A673 (cell line): ENCODE data around the gene PPOX. TPM values are rescaled to one million over a fixed set of nuclear protein-coding genes. Genes with fewer than 3 reads are reported as not detected.

Source experiments
- BruUV-seq: library from RNA; stranded (reverse); fragments of 400-500 nt; replicated peaks from 2 replicates; lab custom pipeline; 2021; lab: Mats Ljungman, UMichigan
- CTCF ChIA-PET: fragments of 300-600 bp; sonication (Branson Sonifier 250); formaldehyde crosslinking; loops from one replicate; lab custom pipeline; 2022; ENCODE audit warnings: antibody characterized with exemption; lab: Charles Lee
- POLR2A ChIA-PET: fragments of 300-600 bp; sonication (Branson Sonifier 250); formaldehyde crosslinking; loops from one replicate; lab custom pipeline; 2022; ENCODE audit warnings: antibody characterized with exemption; ENCODE audit not compliant: low non-redundant PET; lab: Charles Lee
- DNase-seq: peaks from one replicate; pipeline ENCODE4 v3.0.0-alpha.2; 2015; ENCODE audit warnings: low spot score
- H3K27ac ChIP-seq: fragments of 200-600 bp; sonication (generic); 2 replicates; pipeline ENCODE4 v1.5.1; 2016; ENCODE audit warnings: mixed run types, low read depth, mild to moderate bottlenecking, mixed read lengths, antibody characterized with exemption, low read length; ENCODE audit not compliant: poor library complexity, severe bottlenecking
- H3K27me3 ChIP-seq: fragments of 200-600 bp; sonication (generic); replicated peaks from 2 replicates; pipeline ENCODE4 v1.6.1; 2017; ENCODE audit warnings: mixed run types, low read depth, mild to moderate bottlenecking, mixed read lengths, antibody characterized with exemption, low read length; ENCODE audit not compliant: insufficient read depth, poor library complexity
- H3K36me3 ChIP-seq: fragments of 200-600 bp; sonication (generic); 2 replicates; pipeline ENCODE4 v1.6.1; 2016; ENCODE audit warnings: mixed run types, mild to moderate bottlenecking, mixed read lengths, antibody characterized with exemption, low read length; ENCODE audit not compliant: insufficient read depth, poor library complexity, severe bottlenecking
- H3K4me1 ChIP-seq: fragments of 200-600 bp; sonication (generic); 2 replicates; pipeline ENCODE4 v1.6.1; 2017; ENCODE audit warnings: mixed run types, mild to moderate bottlenecking, mixed read lengths, antibody characterized with exemption, low read length; ENCODE audit not compliant: insufficient read depth, poor library complexity, severe bottlenecking
- H3K4me3 ChIP-seq: fragments of 200-600 bp; sonication (generic); 2 replicates; pipeline ENCODE4 v1.5.1; 2016; ENCODE audit warnings: low read depth, mixed run types, mild to moderate bottlenecking, mixed read lengths, low read length; ENCODE audit not compliant: poor library complexity, severe bottlenecking
- H3K9me3 ChIP-seq: fragments of 200-600 bp; sonication (generic); 2 replicates; pipeline ENCODE4 v1.6.1; 2016; ENCODE audit warnings: mixed run types, low read depth, mild to moderate bottlenecking, mixed read lengths, antibody characterized with exemption, low read length; ENCODE audit not compliant: poor library complexity, severe bottlenecking
- CTCF ChIP-seq: fragments of 300-800, 200-600 bp; sonication (generic); conservative IDR thresholded peaks from 2 replicates; pipeline ENCODE4 v1.5.1; 2017; ENCODE audit warnings: low read depth, mild to moderate bottlenecking, antibody characterized with exemption, low read length, moderate library complexity, mixed read lengths
- EZH2 ChIP-seq: fragments of 200-600 bp; sonication (generic); IDR thresholded peaks from 2 replicates; pipeline ENCODE4 v1.6.1; 2017; ENCODE audit warnings: borderline replicate concordance, low read depth, mild to moderate bottlenecking, mixed read lengths, antibody characterized with exemption, low read length; ENCODE audit not compliant: poor library complexity, severe bottlenecking
- intact Hi-C: fragments of 100-400 bp; cut with micrococcal nuclease; formaldehyde crosslinking; loops from one replicate; pipeline ENCODE4 v1.10.0; 2022; ENCODE audit not compliant: unreplicated experiment
- total RNA-seq: library from RNA; stranded (reverse); gene quantifications from 2 replicates; pipeline ENCODE4 v1.2.3, GENCODE V29; 2021

The PPOX gene
- total RNA-seq, 1 experiment from 2014 or later, result 25.2 TPM

GRCh38 chr1:161133220-161133740 is 32.9 kb upstream of the PPOX start:
- intact Hi-C loops, result loop anchor here (2.0 kb wide), 2 partner anchors 20 to 88 kb away; partner anchors contain the start of genes UFC1 and USF1
- ChIA-PET CTCF (interaction anchor here (1.1 kb wide), 1 partner anchor 15 kb away, joined by 3 read pairs; no protein-coding TSS in a partner anchor), POLR2A (interaction anchor here (0.6 kb wide), 1 partner anchor 112 kb away, joined by 4 read pairs; the partner anchor contains the start of gene F11R)
- H3K36me3 ChIP-seq, result peaks cover 22% of the 10 kb centered on the region
- peak overlapping the region; percentile 98 for H3K4me3 ChIP-seq
- H3K9me3 ChIP-seq, result no peaks in the 10 kb centered on the region
- TF ChIP-seq EZH2, result no peak
- no peak for TF ChIP-seq CTCF
- peak overlapping the region; percentile 97 for H3K27ac ChIP-seq
- no peak for DNase-seq
- no peaks in the 10 kb centered on the region for H3K27me3 ChIP-seq
- BruUV-seq, result TSS peak; percentile 85
- H3K4me1 ChIP-seq, result peaks cover 15% of the 10 kb centered on the region

GRCh38 chr1:161137881-161138280 is 28.3 kb upstream of the PPOX start:
- ChIA-PET CTCF (interaction anchor here (0.7 kb wide), 1 partner anchor 93 kb away, joined by 3 read pairs; the partner anchor contains the start of gene USF1), POLR2A (no interaction called here)
- Histone ChIP-seq H3K4me3 (no peak overlapping the region), H3K4me1 (peaks cover 4% of the 10 kb centered on the region), H3K9me3 (no peaks in the 10 kb centered on the region), H3K27me3 (no peaks in the 10 kb centered on the region), H3K27ac (no peak overlapping the region), H3K36me3 (no peaks in the 10 kb centered on the region)
- no TSS peak for BruUV-seq
- DNase-seq, result no peak
- intact Hi-C loops, result loop anchor here (2.0 kb wide), 1 partner anchor 141 kb away; no protein-coding TSS in a partner anchor
- no peak for TF ChIP-seq CTCF
- TF ChIP-seq EZH2, result no peak

- POLR2A ChIA-PET, result no interaction called here
- no peak for TF ChIP-seq CTCF
- TF ChIP-seq EZH2, result no peak
- CTCF ChIA-PET, result no interaction called here
- Histone ChIP-seq H3K36me3 (no peaks in the 10 kb centered on the region), H3K9me3 (no peaks in the 10 kb centered on the region), H3K4me3 (no peak overlapping the region), H3K27me3 (no peaks in the 10 kb centered on the region), H3K27ac (no peak overlapping the region), H3K4me1 (peaks cover 4% of the 10 kb centered on the region)
- intact Hi-C loops, result loop anchor here (2.0 kb wide), 1 partner anchor 142 kb away; no protein-coding TSS in a partner anchor
- BruUV-seq, result no TSS peak
- DNase-seq, result no peak
Observed at GRCh38 chr1:161138431-161138830, 27.8 kb upstream of the PPOX start.
